IMR-90 (cell line): ENCODE measurements around the gene DCN.

Experiments used
- CTCF ChIP-seq: conservative IDR thresholded peaks from 2 replicates; pipeline ENCODE4 v1.5.1; 2012; ENCODE audit warnings: mild to moderate bottlenecking, low read depth, low read length, improper control_type of control experiment
- FOS ChIP-seq: fragments of 150-350 bp; IDR thresholded peaks from 2 replicates; pipeline ENCODE4 v1.6.1; 2016; ENCODE audit warnings: low read depth, low read length
- MXI1 ChIP-seq: IDR thresholded peaks from 2 replicates; pipeline ENCODE4 v1.6.1; 2012; ENCODE audit warnings: low read depth, mild to moderate bottlenecking, low read length, moderate library complexity, borderline replicate concordance
- SMC3 ChIP-seq: fragments of 150-350 bp; IDR thresholded peaks from 2 replicates; pipeline ENCODE4 v1.6.1; 2016; ENCODE audit warnings: low read depth, mild to moderate bottlenecking, antibody characterized with exemption, low read length, moderate library complexity

- no peak for TF ChIP-seq CTCF
- TF ChIP-seq SMC3 = no peak
- no peak for TF ChIP-seq FOS
- TF ChIP-seq MXI1 = no peak
Measured at GRCh38 chr12:91176915-91177314, 5.7 kb downstream of the DCN start.
